Ramos (cell line): ENCODE measurements around the gene MGAT3.

Source experiments
- in situ Hi-C: fragments of 300-500 bp; cut with MboI; formaldehyde crosslinking; loops from one replicate; pipeline ENCODE4 v1.14.3; 2022; ENCODE audit warnings: low sequenced_read_pairs; ENCODE audit not compliant: unreplicated experiment

MGAT3 gene

DNA sequence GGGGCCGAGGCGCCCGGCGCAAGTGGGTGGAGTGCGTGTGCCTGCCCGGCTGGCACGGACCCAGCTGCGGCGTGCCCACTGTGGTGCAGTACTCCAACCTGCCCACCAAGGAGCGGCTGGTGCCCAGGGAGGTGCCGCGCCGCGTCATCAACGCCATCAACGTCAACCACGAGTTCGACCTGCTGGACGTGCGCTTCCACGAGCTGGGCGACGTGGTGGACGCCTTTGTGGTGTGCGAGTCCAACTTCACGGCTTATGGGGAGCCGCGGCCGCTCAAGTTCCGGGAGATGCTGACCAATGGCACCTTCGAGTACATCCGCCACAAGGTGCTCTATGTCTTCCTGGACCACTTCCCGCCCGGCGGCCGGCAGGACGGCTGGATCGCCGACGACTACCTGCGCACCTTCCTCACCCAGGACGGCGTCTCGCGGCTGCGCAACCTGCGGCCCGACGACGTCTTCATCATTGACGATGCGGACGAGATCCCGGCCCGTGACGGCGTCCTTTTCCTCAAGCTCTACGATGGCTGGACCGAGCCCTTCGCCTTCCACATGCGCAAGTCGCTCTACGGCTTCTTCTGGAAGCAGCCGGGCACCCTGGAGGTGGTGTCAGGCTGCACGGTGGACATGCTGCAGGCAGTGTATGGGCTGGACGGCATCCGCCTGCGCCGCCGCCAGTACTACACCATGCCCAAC, 31.2 kb downstream of the MGAT3 start:
- in situ Hi-C loops = no loop called here

DNA sequence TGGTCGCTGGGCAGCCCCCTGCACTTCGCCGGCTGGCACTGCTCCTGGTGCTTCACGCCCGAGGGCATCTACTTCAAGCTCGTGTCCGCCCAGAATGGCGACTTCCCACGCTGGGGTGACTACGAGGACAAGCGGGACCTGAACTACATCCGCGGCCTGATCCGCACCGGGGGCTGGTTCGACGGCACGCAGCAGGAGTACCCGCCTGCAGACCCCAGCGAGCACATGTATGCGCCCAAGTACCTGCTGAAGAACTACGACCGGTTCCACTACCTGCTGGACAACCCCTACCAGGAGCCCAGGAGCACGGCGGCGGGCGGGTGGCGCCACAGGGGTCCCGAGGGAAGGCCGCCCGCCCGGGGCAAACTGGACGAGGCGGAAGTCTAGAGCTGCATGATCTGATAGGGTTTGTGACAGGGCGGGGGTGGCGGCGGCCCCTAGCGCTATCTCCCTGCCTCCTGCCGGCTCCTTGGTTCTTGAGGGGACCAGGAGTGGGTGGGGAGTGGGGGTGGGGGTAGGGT, 31.8 kb downstream of the MGAT3 start:
- in situ Hi-C loops = no loop called here

DNA sequence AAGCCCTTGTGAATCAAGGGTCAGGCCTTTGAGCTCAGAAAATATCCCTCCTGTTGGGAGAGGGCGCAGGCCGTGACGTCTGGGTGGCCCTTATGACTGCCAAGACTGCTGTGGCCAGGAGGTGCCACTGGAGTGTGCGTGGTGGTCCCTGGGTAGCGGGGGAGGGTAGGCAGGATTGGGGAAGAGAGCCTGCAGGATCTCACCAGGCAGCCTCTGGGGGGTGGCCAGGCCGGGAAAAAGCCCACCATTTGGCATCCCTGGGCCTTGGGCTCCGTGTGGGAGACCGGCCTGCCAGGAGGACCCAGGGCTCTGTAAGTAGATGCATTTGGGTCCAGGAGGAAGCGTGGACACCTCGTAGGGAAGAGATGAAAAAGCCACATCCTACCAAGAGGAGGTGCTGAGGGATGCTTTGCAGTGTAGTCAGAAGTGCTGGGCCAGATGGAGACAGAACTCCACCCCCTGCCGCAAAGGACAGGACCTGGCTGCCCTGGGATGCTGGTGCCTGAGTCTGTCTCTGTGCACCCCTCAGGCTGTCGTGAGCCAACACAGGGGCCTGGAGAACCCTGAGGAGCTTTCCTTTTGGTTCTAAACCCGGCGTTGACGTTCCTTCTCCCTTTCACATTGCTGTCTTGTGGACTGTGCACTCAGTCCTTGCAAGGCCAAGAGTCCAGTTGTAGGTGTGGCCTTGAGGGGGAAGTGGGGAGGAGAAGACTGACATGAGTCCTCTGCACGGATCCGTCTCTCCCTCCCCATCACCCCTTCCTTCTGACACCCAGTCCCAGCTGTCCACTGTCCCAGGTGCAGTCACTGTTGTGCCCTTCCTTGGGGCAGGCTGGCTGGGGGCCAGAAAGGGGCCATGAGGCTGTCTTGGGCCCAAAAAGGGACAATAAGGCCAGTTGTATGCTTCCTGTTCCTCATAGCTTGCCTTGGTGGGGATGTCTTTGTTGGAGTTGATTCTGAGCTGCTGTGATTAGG, 32.6 kb downstream of the MGAT3 start:
- in situ Hi-C loops = loop anchor here (5.0 kb wide), 1 partner anchor 87 kb away; no protein-coding TSS in a partner anchor

DNA sequence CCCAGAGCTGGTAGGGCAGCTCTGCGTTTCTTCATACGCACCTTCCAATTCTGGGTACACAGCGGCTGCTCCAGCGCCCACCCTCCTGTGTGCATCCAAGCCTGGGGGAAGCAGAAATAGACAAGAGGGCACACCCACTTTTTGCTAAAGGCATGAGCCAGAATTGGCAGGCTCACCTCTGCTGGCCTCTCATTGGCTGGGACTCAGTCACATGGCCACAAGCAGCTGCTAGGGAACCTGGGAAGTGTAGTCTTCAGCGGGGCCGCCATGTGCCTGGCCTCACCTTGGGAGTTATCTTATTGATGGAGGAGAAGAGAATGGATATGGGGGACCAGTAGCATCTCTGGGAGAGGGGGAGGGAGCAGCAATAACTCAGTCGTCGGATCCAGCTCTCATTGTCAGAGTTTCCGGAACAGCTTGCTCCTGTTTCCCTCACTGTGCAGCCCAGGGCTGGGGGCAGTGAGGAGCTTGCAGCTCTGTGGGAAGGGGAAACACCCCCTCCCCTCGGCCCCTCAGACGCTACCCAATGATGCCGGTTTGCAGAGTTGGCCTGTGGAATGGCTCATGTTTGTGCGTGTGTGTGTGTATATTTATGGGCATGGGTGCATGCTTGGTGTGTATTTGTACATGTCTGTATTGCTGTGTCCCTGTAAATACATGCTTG, 33.5 kb downstream of the MGAT3 start:
- in situ Hi-C loops = loop anchor here (5.0 kb wide), 1 partner anchor 88 kb away; no protein-coding TSS in a partner anchor

DNA sequence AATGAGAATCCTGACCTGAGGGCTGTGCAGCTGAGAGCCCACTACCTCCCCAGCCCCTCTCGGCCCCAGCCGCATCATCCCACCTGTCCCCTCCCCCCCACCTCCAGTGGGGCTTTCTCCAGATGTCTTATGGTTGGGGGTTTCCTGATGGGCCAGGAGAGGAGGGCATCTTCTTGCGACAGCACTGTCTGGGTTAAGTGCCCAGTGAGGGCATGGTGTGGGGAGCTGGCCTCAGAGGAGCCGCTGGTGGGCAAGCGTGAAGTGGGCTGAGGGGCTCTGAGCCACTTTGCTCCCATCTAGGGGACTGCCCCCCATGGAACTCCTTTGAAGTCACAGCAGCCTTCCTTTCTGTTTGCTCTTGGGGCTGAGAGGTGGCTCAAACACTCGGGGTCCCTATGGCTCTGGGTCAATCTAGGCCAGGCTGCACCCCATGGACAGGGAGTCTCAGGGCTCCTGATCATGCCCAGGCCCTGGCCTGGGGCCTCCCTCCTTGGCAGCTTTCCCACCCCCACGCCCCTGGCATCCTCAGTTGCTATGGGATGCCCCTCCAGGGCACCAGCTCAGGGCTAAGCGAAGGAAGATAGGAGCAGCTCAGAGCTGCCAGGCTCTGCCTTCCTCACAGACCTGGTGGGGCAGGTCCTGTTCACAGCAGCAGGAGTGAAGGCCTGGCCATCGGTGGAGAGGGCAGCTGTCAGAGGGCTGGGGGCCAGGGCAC, 34.3 kb downstream of the MGAT3 start:
- in situ Hi-C loops = loop anchor here (5.0 kb wide), 1 partner anchor 89 kb away; no protein-coding TSS in a partner anchor

DNA sequence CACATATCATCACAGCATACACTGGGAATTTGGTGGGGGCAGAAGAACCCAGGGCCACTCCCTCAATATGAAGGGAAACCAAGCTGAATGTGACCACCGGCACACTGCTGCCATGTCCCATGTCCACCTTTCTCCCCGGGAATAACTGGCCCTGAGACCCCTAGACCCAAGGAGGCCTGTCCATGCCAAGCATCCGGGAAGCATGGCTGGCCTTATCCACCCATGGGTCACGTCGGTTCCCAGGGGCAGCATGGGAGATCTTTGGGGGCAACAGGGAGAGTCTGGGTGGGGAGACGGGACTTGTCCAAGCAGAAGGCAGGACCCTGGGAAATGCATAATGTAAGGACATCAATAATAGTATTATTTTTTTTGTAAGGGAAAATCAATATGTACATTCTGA, 34.9 kb downstream of the MGAT3 start:
- in situ Hi-C loops = loop anchor here (5.0 kb wide), 1 partner anchor 89 kb away; no protein-coding TSS in a partner anchor

DNA sequence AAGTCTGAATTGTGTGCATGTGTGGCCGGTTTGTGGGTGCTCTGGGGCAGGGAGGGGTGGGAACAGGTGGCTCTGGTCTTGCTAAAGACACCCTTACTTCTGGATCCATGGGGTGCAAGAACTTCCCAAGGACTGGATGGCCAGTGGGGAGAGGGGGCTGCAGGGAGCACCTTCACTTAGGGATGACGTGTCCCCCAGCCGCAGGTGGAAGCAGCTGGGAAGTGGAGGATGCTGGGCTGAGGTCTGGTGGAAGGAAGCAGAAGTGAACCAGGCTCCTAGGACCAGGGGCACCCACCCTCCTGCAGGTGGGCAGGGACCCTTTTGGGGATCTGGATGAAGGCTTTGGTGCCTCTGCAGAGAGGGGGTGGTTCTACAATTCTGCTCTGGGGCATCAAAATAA, 35.4 kb downstream of the MGAT3 start:
- in situ Hi-C loops = loop anchor here (5.0 kb wide), 1 partner anchor 90 kb away; no protein-coding TSS in a partner anchor

DNA sequence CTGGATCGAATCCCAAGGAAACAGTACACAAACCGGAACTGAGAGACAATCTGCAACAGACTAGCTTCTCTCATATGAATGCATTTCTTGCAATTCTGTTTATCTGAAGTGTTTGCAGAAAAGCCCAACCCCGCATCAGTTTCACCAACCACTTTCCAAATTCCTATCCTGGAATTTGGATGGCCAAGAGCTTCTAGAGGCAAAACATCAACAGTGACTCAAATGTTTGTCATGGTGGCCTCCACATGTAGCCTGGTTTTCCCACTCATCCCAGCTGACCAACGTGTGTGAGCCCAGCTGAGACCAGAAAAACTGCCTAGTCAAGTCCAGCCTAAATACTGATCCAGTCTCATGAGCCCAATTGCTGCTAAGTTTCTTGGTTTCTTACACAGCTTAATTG, 36.9 kb downstream of the MGAT3 start:
- in situ Hi-C loops = loop anchor here (5.0 kb wide), 1 partner anchor 91 kb away; no protein-coding TSS in a partner anchor

DNA sequence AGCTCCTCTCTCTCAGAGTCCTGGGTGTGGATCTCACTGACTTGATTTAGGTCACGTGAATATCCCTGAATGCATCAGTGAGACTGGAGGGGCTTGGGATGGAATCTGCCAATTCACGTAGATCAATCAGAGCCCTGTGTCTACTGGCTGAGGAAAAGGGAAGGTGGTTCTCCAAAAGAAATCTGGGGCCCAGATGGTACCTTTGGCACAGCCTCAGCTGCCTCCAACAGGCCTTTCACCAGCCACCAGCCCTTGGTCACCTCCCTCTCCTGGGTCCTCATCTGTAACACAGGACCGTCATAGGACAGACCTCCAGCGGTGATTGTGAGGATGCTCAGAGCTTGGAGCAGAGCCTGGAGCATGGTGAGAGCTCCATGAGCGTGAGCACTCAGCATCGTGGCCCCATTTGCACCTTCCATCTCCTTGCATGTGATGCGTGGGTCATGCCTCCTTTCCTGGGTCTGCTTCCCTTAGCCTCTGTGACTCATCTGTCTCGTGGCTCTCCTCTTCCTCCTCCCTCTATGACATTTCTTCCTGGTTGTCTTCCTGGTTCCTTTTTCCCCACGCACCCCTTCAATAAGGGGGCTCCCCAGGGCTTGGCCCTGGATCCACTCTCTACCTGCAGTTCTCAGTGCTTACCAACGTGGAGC, 37.8 kb downstream of the MGAT3 start:
- in situ Hi-C loops = loop anchor here (5.0 kb wide), 1 partner anchor 92 kb away; no protein-coding TSS in a partner anchor

DNA sequence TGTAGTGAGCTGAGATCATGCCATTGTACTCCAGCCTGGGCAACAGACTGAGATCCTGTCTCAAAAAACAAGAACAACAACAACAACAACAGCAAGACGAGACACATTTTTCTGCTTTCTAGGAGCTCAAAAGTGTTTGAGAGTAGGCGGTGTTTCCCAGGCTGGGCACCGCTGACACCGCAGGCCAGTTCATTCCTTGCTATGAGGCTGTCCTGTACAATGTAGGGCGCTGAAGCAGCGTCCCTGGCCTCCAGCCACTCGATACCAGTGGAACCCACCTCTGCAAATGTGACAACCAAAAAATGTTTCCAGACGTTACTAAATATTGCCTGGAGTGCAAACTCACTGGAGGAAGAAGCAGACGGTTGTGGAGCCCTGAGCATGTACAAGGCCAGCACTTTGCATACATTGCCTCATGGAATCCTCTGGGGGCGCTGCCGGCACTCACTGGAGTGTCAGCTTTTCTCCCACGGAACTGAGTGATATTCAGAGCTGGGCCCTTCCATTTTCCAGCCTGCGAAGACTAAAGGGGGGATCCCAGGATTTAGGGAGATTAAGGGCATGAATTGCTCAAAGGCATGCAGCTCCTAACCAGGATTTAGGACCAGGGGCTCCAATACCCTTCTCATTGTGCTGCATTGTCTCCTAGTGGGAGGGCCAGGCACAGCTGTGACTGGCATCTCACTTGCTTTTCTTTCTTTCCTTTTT, 39.5 kb downstream of the MGAT3 start:
- in situ Hi-C loops = no loop called here

DNA sequence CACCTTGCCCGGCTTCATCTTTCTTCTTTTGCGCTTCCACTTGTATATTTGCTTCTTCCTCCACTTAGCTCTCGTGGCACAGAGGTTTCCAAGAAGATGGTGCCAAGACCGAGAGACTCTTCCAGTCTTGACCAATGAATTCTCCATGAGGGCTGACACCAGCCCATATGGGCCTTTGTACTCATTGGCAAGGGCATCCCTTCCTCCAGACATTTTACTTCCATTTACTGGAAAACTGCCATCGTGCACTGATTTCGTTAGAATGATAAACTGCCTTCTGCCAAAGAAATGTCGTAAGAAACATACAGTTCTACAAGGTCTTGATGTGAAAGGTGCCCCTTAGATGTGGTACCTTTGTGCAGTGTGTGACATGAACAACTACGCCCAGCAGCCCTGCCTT, 40.6 kb downstream of the MGAT3 start:
- in situ Hi-C loops = no loop called here

DNA sequence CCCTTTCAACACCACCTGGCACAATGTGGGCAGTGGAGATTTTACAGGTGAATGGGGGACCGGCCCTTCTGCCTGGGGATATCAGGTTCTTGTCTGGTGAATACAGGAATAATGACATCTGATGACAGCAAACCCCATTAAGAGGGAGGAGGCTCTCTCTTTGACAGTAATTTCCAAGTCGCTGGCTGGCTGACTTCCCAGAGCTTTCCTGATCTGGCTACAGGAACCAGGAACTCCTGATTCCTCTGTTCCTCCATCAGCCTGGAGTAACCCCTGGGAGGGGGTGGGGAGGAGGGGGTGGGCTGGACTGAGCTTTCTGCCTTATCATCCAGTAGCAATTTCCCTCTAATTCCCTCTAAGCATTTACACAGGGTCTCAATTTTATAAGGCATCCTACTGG, 41.6 kb downstream of the MGAT3 start:
- in situ Hi-C loops = no loop called here

DNA sequence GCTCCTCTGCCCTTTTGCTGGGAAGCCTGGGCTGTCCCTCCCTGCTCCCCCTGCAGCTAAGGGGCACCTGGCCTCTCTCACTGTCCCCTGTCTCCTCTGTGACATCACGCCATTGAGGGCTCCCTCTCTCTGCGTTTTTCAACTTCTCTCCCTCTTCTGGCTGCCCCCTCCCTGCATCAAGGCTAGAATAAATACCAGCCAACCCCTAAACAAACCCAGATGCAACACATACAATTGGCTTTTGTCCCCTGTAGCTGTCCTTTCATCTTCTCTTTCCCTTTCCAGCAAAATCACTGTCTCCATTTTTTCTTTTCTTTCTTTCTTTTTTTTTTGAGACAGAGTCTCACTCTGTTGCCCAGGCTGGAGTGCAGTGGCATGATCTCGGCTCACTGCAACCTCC, 42.0 kb downstream of the MGAT3 start:
- in situ Hi-C loops = no loop called here

DNA sequence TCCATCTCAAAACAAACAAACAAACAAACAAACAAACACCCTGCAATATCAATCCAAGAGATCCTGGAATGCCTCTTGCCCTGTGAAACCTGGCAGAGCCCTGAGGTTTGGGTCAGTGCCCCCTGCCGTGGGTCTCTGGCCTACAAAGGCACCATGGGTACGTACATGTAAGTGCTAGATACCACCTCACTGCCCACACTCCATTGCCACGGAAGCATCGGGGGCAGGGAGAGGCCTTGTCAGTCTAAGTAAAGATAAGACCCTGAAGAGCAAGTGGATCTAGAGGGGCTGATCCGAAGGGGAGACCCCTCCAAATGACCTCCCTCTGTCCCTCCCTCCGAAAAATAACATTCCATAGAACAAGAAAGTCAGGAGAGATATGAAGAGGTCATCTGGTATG, 43.3 kb downstream of the MGAT3 start:
- in situ Hi-C loops = loop anchor here (25.0 kb wide), 1 partner anchor 338 kb away; the partner anchor contains the start of gene CBX7

DNA sequence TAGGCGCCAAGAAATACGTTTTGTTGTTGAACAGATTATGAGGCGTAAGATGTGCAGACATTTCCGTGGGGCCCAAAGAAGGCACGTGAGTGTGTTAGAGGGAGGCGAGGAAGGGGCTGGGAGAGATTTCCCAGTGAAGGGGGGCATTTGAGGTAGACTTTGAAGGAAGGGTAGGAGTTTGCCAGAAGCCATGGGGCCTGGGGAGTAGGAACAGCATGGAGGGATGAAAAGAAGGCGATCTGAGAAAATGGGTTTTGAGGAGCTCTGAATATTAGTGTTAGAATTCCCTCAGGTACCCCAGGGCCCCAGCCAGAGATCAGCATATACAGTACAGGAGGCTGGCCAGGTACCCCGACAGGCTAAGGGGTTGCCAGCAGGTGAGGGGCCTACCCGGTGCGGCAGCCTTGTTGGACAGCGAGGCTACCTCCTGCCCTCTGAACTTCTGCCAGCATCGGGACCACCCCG, 44.9 kb downstream of the MGAT3 start:
- in situ Hi-C loops = loop anchor here (25.0 kb wide), 1 partner anchor 339 kb away; the partner anchor contains the start of gene CBX7

DNA sequence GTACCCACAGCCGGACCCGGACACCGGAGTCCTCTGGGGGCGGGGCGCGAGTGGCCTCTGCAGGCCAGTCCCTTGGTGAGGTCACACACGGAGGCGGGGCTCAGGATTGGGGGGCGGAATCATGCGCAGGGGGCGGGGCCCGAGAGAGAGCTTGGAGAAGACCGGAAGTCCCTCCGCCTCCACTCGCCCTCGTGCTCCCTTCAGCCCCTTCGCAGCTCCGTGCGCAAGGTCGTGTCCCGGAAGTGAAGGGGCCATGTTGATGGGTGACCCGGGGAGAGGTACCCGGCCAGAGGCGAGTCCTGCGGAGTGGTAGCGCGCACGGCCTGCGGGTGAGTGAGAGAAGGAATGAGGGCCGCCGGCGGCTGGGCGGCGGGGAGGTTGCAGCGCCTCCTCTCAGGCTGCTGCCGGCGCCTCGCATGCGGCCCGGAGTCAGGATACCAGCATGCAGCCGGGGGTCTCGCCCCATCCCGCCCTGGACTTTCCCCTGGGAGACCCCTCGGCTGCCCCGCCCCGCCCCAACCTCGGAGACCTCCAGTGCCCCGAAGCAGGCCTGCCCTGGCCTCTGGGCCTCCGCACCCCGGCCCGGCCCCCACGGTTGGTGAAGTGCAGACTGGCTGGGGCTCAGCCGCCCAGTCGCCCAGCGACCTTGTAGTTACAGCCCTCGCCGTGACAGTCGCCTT, 45.4 kb downstream of the MGAT3 start, which contains the start of gene MIEF1:
MIEF1 (plus strand) TSS at position 182 of the 680 bp plus-strand sequence. CDS start 9,005 bp downstream, outside the sequence.
- in situ Hi-C loops = loop anchor here (25.0 kb wide), 1 partner anchor 340 kb away; the partner anchor contains the start of gene CBX7

DNA sequence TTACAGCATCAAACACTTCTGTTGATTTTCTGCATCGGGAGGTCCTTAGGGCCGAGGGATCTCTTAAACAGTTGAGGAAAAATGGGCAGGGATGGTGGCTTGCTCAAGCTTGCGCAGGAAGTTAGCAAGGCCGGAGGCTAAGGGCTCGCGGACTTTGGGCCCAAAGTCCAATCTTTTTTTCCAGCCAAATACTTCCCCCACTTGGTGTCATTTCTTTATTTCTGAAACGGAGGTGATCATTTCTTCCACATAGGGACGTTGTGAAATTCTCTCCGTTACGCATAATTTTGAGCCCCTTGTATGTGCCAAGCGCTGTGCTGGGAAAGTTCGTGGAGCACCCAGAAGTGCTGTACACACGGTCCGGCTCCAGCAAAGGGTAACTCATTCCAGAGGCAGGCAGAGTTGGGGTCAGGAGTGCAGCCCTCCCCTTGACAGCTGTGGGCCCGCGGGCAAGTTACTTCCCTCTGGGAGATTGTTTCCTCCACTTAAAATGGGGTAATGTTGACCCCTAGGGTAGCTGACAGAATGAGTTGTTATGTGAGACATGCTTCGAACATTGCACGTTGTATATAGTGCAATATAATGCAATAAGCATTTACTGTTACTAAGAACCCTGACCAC, 46.1 kb downstream of the MGAT3 start:
- in situ Hi-C loops = loop anchor here (25.0 kb wide), 1 partner anchor 341 kb away; the partner anchor contains the start of gene CBX7
